H1 (cell line): Measurements from ENCODE around the gene GNG7. TPM values are rescaled to one million over a fixed set of nuclear protein-coding genes. Genes with fewer than 3 reads are reported as not detected.

Source experiments
- BACH1 ChIP-seq: IDR thresholded peaks from 2 replicates; pipeline ENCODE4 v1.6.1; 2012; ENCODE audit warnings: low read length, improper control_type of control experiment
- BCL11A ChIP-seq, 2 experiments: IDR thresholded peaks; one replicate each; pipeline ENCODE4 v1.6.1; 2011; ENCODE audit warnings: low read depth in 2 of 2, low read length in 2 of 2, mild to moderate bottlenecking in 2 of 2
- BRCA1 ChIP-seq: IDR thresholded peaks from 2 replicates; pipeline ENCODE4 v1.6.1; 2012; ENCODE audit warnings: low read depth, low read length, improper control_type of control experiment
- CHD2 ChIP-seq: IDR thresholded peaks from 2 replicates; pipeline ENCODE4 v1.6.1; 2012; ENCODE audit warnings: low read length, improper control_type of control experiment
- CHD7 ChIP-seq: fragments of 300-600 bp; sonication (generic); IDR thresholded peaks from 2 replicates; pipeline ENCODE4 v1.7.1; 2012; ENCODE audit warnings: low read length, moderate library complexity, mild to moderate bottlenecking, inconsistent platforms; ENCODE audit not compliant: insufficient replicate concordance
- CREB1 ChIP-seq: IDR thresholded peaks from 2 replicates; pipeline ENCODE4 v1.6.1; 2012; ENCODE audit warnings: inconsistent platforms
- CTBP2 ChIP-seq: IDR thresholded peaks from 2 replicates; pipeline ENCODE4 v1.7.0; 2011; ENCODE audit warnings: borderline replicate concordance, mild to moderate bottlenecking, moderate library complexity, mixed read lengths, low read length; ENCODE audit not compliant: insufficient read depth, insufficient read length
- MAFK ChIP-seq: IDR thresholded peaks from 2 replicates; pipeline ENCODE4 v1.6.1; 2012; ENCODE audit warnings: low read depth, mild to moderate bottlenecking, improper control_type of control experiment, low read length
- POLR2AphosphoS5 ChIP-seq: IDR thresholded peaks from 2 replicates; pipeline ENCODE4 v1.6.1; 2011; ENCODE audit warnings: low read depth, low read length
- RBBP5 ChIP-seq: IDR thresholded peaks from 2 replicates; pipeline ENCODE4 v1.7.1; 2012; ENCODE audit warnings: low read depth, mild to moderate bottlenecking, inconsistent platforms, low read length, moderate library complexity, borderline replicate concordance
- RNF2 ChIP-seq: fragments of 200-900, 300-1000 bp; sonication (generic); IDR thresholded peaks from 2 replicates; pipeline ENCODE4 v1.7.1; 2016; ENCODE audit warnings: borderline replicate concordance, low read depth, mild to moderate bottlenecking, antibody characterized with exemption, low read length; ENCODE audit not compliant: poor library complexity, severe bottlenecking; ENCODE audit errors: missing control alignments
- polyA plus RNA-seq, 7 experiments: library from polyadenylated mRNA; depleted of rRNA in 3 of 7; stranded (reverse) in 5 of 7; unstranded in 2 of 7; fragments of >200 nt in 5 of 7; fragments of 200-250 nt in 2 of 7; gene quantifications; 1 replicate in 5 of 7; 2 replicates in 1 of 7; 4 replicates in 1 of 7; pipeline versions ENCODE4 v1.2.1 to v1.2.3, GENCODE V29; 2011 to 2013; ENCODE audit warnings: missing spikeins in 2 of 7, mixed read lengths in 2 of 7
- total RNA-seq: library from RNA; stranded (reverse); fragmentation: NEBNext Ultra II Directional; extraction: Animal tissue kit (Norgen Biotek cat#: 25700); gene quantifications from 2 replicates; pipeline ENCODE4 v1.2.1, GENCODE V29; 2021

Gene GNG7
- total and polyA plus RNA-seq, 2 of the 8 experiments (the other 6 are each of a cell fraction or from before 2014, with no cell fraction given): 2.8 to 7.8 TPM

- TF ChIP-seq BRCA1: no peak
- peak; percentile 40 for TF ChIP-seq RNF2
- TF ChIP-seq CHD7: no peak
- no peak for TF ChIP-seq CREB1
- no peak for TF ChIP-seq BCL11A (IDR thresholded peaks at IDR 0.05; ENCODE audit: low read depth in 2 of 2, low read length in 2 of 2)
- TF ChIP-seq CHD2: no peak
- no peak for TF ChIP-seq CTBP2
- TF ChIP-seq MAFK: no peak
- TF ChIP-seq POLR2AphosphoS5: no peak
- no peak for TF ChIP-seq RBBP5
- no peak for TF ChIP-seq BACH1
Observed at GRCh38 chr19:2477141-2477710, 225.3 kb downstream of the GNG7 start (continued).
